Keratinocyte (primary cell): ENCODE data around the gene ZNF678. TPM values are rescaled to one million over a fixed set of nuclear protein-coding genes. Genes with fewer than 3 reads are reported as not detected.

Experiments used
- DNase-seq: peaks from one replicate; pipeline ENCODE4 v3.0.0-alpha.2; 2011; ENCODE audit warnings: low read depth, missing footprints, low spot score
- FAIRE-seq: peaks from 2 replicates; lab custom pipeline; 2011; peaks lifted over from hg19 to GRCh38; lab: Jason Lieb, UNC
- H2AFZ ChIP-seq: 2 replicates; pipeline ENCODE4 v1.6.0; 2012; ENCODE audit warnings: low read length, control low read depth, inconsistent platforms; ENCODE audit not compliant: control insufficient read depth
- H3K27ac ChIP-seq: 2 replicates; pipeline ENCODE4 v1.5.1; 2011; ENCODE audit warnings: low read length; ENCODE audit not compliant: control insufficient read depth, insufficient read depth
- H3K27me3 ChIP-seq: 3 replicates; pipeline ENCODE4 v1.6.0; 2011; ENCODE audit warnings: low read length; ENCODE audit not compliant: control insufficient read depth, insufficient read depth; ENCODE audit errors: extremely low read depth
- H3K36me3 ChIP-seq, 2 experiments: 2 replicates in 1 of 2; 3 replicates in 1 of 2; pipeline ENCODE4 v1.5.1; 2011; ENCODE audit warnings: low read length in 2 of 2, mild to moderate bottlenecking in 1 of 2; ENCODE audit not compliant: control insufficient read depth in 2 of 2, insufficient read depth in 2 of 2; ENCODE audit errors: extremely low read depth in 1 of 2
- H3K4me1 ChIP-seq: 3 replicates; pipeline ENCODE4 v1.5.1; 2011; ENCODE audit warnings: low read length; ENCODE audit not compliant: control insufficient read depth, insufficient read depth; ENCODE audit errors: extremely low read depth
- H3K4me2 ChIP-seq: 3 replicates; pipeline ENCODE4 v1.6.0; 2011; ENCODE audit warnings: low read depth, low read length; ENCODE audit not compliant: control insufficient read depth, insufficient read depth; ENCODE audit errors: extremely low read depth
- H3K4me3 ChIP-seq, 3 experiments: fragments of 200-600 bp in 1 of 3; sonication (generic) in 1 of 3; 2 replicates in 2 of 3; 3 replicates in 1 of 3; pipeline ENCODE4 v1.5.1; 2011 to 2016; ENCODE audit warnings: low read length in 3 of 3, mild to moderate bottlenecking in 3 of 3, control low read depth in 2 of 3, inconsistent platforms in 1 of 3, low read depth in 1 of 3, mixed read lengths in 1 of 3, mixed run types in 1 of 3, moderate library complexity in 1 of 3; ENCODE audit not compliant: control insufficient read depth in 2 of 3, insufficient read depth in 2 of 3; ENCODE audit errors: extremely low read depth in 1 of 3
- H3K79me2 ChIP-seq: 2 replicates; pipeline ENCODE4 v1.6.0; 2012; ENCODE audit warnings: low read length; ENCODE audit not compliant: control insufficient read depth, insufficient read depth
- H3K9ac ChIP-seq: 3 replicates; pipeline ENCODE4 v1.6.0; 2011; ENCODE audit warnings: low read length; ENCODE audit not compliant: control insufficient read depth, insufficient read depth; ENCODE audit errors: extremely low read depth
- H3K9me1 ChIP-seq: 3 replicates; pipeline ENCODE4 v1.6.0; 2011; ENCODE audit warnings: low read length; ENCODE audit not compliant: control insufficient read depth, insufficient read depth; ENCODE audit errors: extremely low read depth
- H3K9me3 ChIP-seq: 2 replicates; pipeline ENCODE4 v1.5.1; 2012; ENCODE audit warnings: low read depth, low read length; ENCODE audit not compliant: control insufficient read depth
- H4K20me1 ChIP-seq: 3 replicates; pipeline ENCODE4 v1.6.0; 2011; ENCODE audit warnings: low read length; ENCODE audit not compliant: control insufficient read depth, insufficient read depth; ENCODE audit errors: extremely low read depth
- EZH2 ChIP-seq: IDR thresholded peaks from one replicate; pipeline ENCODE4 v1.6.1; 2012; ENCODE audit warnings: inconsistent platforms, mild to moderate bottlenecking, low read length, moderate library complexity
- dilution Hi-C: fragments of 300-500 bp; cut with MboI; formaldehyde crosslinking; loops from one replicate; pipeline ENCODE4 v1.7.0; 2020; ENCODE audit warnings: low sequenced_read_pairs; ENCODE audit not compliant: extremely low pct_ligation_motif_present
- polyA plus RNA-seq, 5 experiments: library from polyadenylated mRNA; depleted of rRNA in 3 of 5; stranded (reverse) in 3 of 5; stranded (forward) in 1 of 5; unstranded in 1 of 5; fragments of >200 nt; gene quantifications; 1 replicate in 1 of 5; 2 replicates in 3 of 5; 3 replicates in 1 of 5; pipeline versions ENCODE4 v1.2.1 to v1.2.3, GENCODE V29; 2011 to 2012; ENCODE audit warnings: missing spikeins in 2 of 5, low read depth in 1 of 5, low replicate concordance in 1 of 5
- TF ChIP-seq, protein P1 (sequence below), 3 experiments: IDR thresholded peaks in 1 of 3; conservative IDR thresholded peaks in 1 of 3; optimal IDR thresholded peaks in 1 of 3; 2 replicates in 2 of 3; 3 replicates in 1 of 3; pipeline versions ENCODE3 to v1.5.1; 2011; ENCODE audit warnings: low read length in 3 of 3, mild to moderate bottlenecking in 3 of 3, moderate library complexity in 2 of 3, control low read depth in 1 of 3, inconsistent platforms in 1 of 3; ENCODE audit not compliant: insufficient read depth in 2 of 3; ENCODE audit errors: extremely low read depth in 1 of 3

Gene ZNF678
- polyA plus RNA-seq, 1 donor (not counting 4 experiments of a cell fraction or from before 2014, with no cell fraction given) = 3.0 TPM

- H2AFZ ChIP-seq = no peak overlapping the region
- no peaks in the 10 kb centered on the region for H3K36me3 ChIP-seq
- no peak for FAIRE-seq
- H4K20me1 ChIP-seq = no peaks in the 10 kb centered on the region
- no peak overlapping the region for H3K4me3 ChIP-seq
- DNase-seq = no peak
- H3K4me2 ChIP-seq = no peak overlapping the region
- no peak overlapping the region for H3K9ac ChIP-seq
- TF ChIP-seq, protein P1, sequence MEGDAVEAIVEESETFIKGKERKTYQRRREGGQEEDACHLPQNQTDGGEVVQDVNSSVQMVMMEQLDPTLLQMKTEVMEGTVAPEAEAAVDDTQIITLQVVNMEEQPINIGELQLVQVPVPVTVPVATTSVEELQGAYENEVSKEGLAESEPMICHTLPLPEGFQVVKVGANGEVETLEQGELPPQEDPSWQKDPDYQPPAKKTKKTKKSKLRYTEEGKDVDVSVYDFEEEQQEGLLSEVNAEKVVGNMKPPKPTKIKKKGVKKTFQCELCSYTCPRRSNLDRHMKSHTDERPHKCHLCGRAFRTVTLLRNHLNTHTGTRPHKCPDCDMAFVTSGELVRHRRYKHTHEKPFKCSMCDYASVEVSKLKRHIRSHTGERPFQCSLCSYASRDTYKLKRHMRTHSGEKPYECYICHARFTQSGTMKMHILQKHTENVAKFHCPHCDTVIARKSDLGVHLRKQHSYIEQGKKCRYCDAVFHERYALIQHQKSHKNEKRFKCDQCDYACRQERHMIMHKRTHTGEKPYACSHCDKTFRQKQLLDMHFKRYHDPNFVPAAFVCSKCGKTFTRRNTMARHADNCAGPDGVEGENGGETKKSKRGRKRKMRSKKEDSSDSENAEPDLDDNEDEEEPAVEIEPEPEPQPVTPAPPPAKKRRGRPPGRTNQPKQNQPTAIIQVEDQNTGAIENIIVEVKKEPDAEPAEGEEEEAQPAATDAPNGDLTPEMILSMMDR (optimal IDR thresholded peaks at IDR 0.05 in 1 of 3, IDR thresholded peaks at IDR 0.05 in 1 of 3, conservative IDR thresholded peaks at IDR 0.05 in 1 of 3; ENCODE audit: extremely low read depth in 1 of 3, insufficient read depth in 2 of 3, low read length in 3 of 3) = no peak
- no peak for TF ChIP-seq EZH2
- H3K27ac ChIP-seq = no peak overlapping the region
- H3K4me1 ChIP-seq = no peaks in the 10 kb centered on the region
- dilution Hi-C loops = no loop called here
- no peaks in the 10 kb centered on the region for H3K27me3 ChIP-seq
- no peaks in the 10 kb centered on the region for H3K9me1 ChIP-seq
- no peaks in the 10 kb centered on the region for H3K79me2 ChIP-seq
- no peaks in the 10 kb centered on the region for H3K9me3 ChIP-seq
Measured at GRCh38 chr1:227546059-227546458, 17.3 kb upstream of the ZNF678 start.

- Histone ChIP-seq H3K27ac (no peak overlapping the region), H3K4me1 (no peaks in the 10 kb centered on the region), H3K4me3 (no peak overlapping the region), H2AFZ (no peak overlapping the region), H3K36me3 (no peaks in the 10 kb centered on the region), H3K9me1 (no peaks in the 10 kb centered on the region), H3K9ac (no peak overlapping the region), H4K20me1 (no peaks in the 10 kb centered on the region), H3K9me3 (no peaks in the 10 kb centered on the region), H3K27me3 (no peaks in the 10 kb centered on the region), H3K4me2 (no peak overlapping the region), H3K79me2 (no peaks in the 10 kb centered on the region)
- dilution Hi-C loops = no loop called here
- no peak for DNase-seq
- no peak for FAIRE-seq
- no peak for TF ChIP-seq EZH2
- TF ChIP-seq, protein P1 (optimal IDR thresholded peaks at IDR 0.05 in 1 of 3, IDR thresholded peaks at IDR 0.05 in 1 of 3, conservative IDR thresholded peaks at IDR 0.05 in 1 of 3; ENCODE audit: extremely low read depth in 1 of 3, insufficient read depth in 2 of 3, low read length in 3 of 3) = no peak
Measured at GRCh38 chr1:227546598-227547309, 16.6 kb upstream of the ZNF678 start.
